Activated CD4-positive, alpha-beta T cell treated with anti-CD3 and anti-CD28 coated beads for 36 hours (primary cell): ENCODE data around the gene ZNF385C. TPM values are rescaled to one million over a fixed set of nuclear protein-coding genes. Genes with fewer than 3 reads are reported as not detected.
A peak's percentile ranks its signal among the peaks of the same experiment; 100 is the strongest.

ENCODE experiments used
- ATAC-seq: fragments of 200-7000 bp; cut with Tn5 transposase; one replicate; pipeline ENCODE4 v1.10.0; 2021; ENCODE audit warnings: mild to moderate bottlenecking, moderate library complexity
- CTCF ChIA-PET: fragments of 350-600 bp; sonication (Branson Sonifier 250); formaldehyde crosslinking; loops from one replicate; lab custom pipeline; 2021; ENCODE audit warnings: antibody characterized with exemption; lab: Charles Lee
- POLR2A ChIA-PET: fragments of 350-600 bp; sonication (Branson Sonifier 250); formaldehyde crosslinking; loops from one replicate; lab custom pipeline; 2021; ENCODE audit warnings: antibody characterized with exemption, inconsistent platforms; lab: Charles Lee
- DNase-seq: peaks from one replicate; pipeline ENCODE4 v3.0.0-alpha.2; 2020
- H3K27ac Mint-ChIP-seq: one replicate; pipeline ENCODE4 v1.8.0; 2021; ENCODE audit warnings: mixed read lengths
- H3K27me3 Mint-ChIP-seq: one replicate; pipeline ENCODE4 v1.8.0; 2021; ENCODE audit warnings: mixed read lengths
- H3K36me3 Mint-ChIP-seq: one replicate; pipeline ENCODE4 v1.8.0; 2021; ENCODE audit warnings: low read depth, mixed read lengths
- H3K4me1 Mint-ChIP-seq: one replicate; pipeline ENCODE4 v1.8.0; 2021; ENCODE audit warnings: mixed read lengths
- H3K4me3 Mint-ChIP-seq: one replicate; pipeline ENCODE4 v1.8.0; 2021; ENCODE audit warnings: mild to moderate bottlenecking, moderate library complexity, mixed read lengths
- H3K9me3 Mint-ChIP-seq: one replicate; pipeline ENCODE4 v1.8.0; 2021; ENCODE audit warnings: low read depth, mixed read lengths
- intact Hi-C, 2 experiments: fragments of 100-400 bp; cut with DNase I in 1 of 2; cut with micrococcal nuclease in 1 of 2; formaldehyde crosslinking; loops; one replicate each; pipeline versions ENCODE4 v1.14.2 to v1.15.1; 2022 to 2024; cut with DNase I, micrococcal nuclease
- total RNA-seq, 2 experiments: library from RNA; stranded (reverse); gene quantifications; one replicate each; pipeline ENCODE4 v1.2.3, GENCODE V29; 2021

The ZNF385C gene
- total RNA-seq, 2 experiments from 2014 or later: 0.23 to 0.30 TPM

GRCh38 chr17:41982026-41982760 is 116.1 kb downstream of the ZNF385C start:
- peaks cover 3% of the 10 kb centered on the region for H3K4me1 Mint-ChIP-seq
- DNase-seq (no peak), ATAC-seq (no peak)
- no peak overlapping the region for H3K4me3 Mint-ChIP-seq
- ChIA-PET CTCF (interaction anchor here (0.5 to 1.1 kb wide), 3 partner anchors 16 to 48 kb away, joined by 3 read pairs; partner anchors contain the start of gene CNP), POLR2A (interaction anchor here (0.6 kb wide), 3 partner anchors 45 to 66 kb away, joined by 3 to 4 read pairs (median 3); no protein-coding TSS in a partner anchor)
- H3K27me3 Mint-ChIP-seq: no peaks in the 10 kb centered on the region
- H3K27ac Mint-ChIP-seq: no peak overlapping the region
- H3K36me3 Mint-ChIP-seq: peaks cover 56% of the 10 kb centered on the region
- H3K9me3 Mint-ChIP-seq: no peaks in the 10 kb centered on the region
- intact Hi-C loops: no loop called here

- H3K27ac Mint-ChIP-seq: peak overlapping the region; percentile 37
- intact Hi-C loops: no loop called here
- ATAC-seq: no peak
- no peak for DNase-seq
- ChIA-PET POLR2A (interaction anchor here (1.3 kb wide), 1 partner anchor 11 kb away, joined by 5 read pairs; the partner anchor contains the start of gene CNP), CTCF (no interaction called here)
- H3K36me3 Mint-ChIP-seq: peaks cover 51% of the 10 kb centered on the region
- H3K9me3 Mint-ChIP-seq: no peaks in the 10 kb centered on the region
- H3K4me3 Mint-ChIP-seq: no peak overlapping the region
- H3K4me1 Mint-ChIP-seq: no peaks in the 10 kb centered on the region
- H3K27me3 Mint-ChIP-seq: no peaks in the 10 kb centered on the region
These were observed 120.3 kb downstream of the ZNF385C start for GRCh38 chr17:41977991-41978390.

DNA sequence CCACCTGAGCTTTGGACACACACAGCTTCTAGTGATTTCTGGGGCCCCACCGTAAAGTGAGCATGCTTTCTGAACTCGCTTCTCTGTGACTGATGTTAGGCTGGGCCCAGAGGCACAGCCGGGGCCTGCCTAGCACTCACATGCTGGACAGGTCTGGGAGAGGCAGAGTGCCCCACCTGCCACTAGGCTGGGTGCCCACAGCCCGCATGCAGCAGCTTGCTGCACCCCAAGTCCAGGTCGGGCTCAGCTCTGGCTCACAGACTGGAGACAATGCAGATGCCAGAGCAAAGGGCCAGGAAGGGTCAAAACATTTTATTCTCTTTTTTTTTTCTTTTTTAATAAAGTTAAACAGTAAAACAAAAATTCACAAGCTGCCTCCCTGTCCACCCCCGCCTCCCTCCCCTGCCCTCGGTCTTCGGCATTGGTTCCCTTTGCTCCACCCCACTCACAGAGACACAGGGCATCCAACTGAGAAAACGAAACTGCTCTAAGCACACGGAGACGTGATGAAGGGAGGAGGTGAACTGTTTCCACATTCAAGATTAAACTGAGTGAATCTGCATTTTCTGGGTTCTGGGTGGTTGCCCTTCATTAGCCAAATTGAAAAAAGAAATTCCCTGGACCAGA is 122.0 kb downstream of the ZNF385C start:
- intact Hi-C loops: no loop called here
- peaks cover 3% of the 10 kb centered on the region for H3K4me1 Mint-ChIP-seq
- DNase-seq: no peak
- ATAC-seq: peak; percentile 33
- H3K27ac Mint-ChIP-seq: peak overlapping the region; percentile 14
- H3K4me3 Mint-ChIP-seq: no peak overlapping the region
- H3K9me3 Mint-ChIP-seq: no peaks in the 10 kb centered on the region
- peaks cover 44% of the 10 kb centered on the region for H3K36me3 Mint-ChIP-seq
- H3K27me3 Mint-ChIP-seq: no peaks in the 10 kb centered on the region
- CTCF ChIA-PET: interaction anchor here (0.5 to 1.2 kb wide), 9 partner anchors 9 to 692 kb away, joined by 3 to 5 read pairs (median 3); partner anchors contain the start of gene NKIRAS2
- POLR2A ChIA-PET: no interaction called here

Other genes starting within 250 kb of the ZNF385C start
- 10 to 100 TPM; 16.4 to 18.0 TPM for gene KLHL11, start 233.1 kb downstream of the ZNF385C start, total RNA-seq
- 100 to 1,000 TPM; 189 to 192 TPM for gene ACLY, start 179.5 kb downstream of the ZNF385C start, total RNA-seq
- gene ODAD4, start 167.9 kb downstream of the ZNF385C start, total RNA-seq: 1 to 10 TPM in 1 of 2 experiments, under 1 TPM in 1; 0.81 to 1.1 TPM
- 10 to 100 TPM; 55.1 to 77.0 TPM for gene CNP, start 131.7 kb downstream of the ZNF385C start, total RNA-seq
- 10 to 100 TPM; 86.6 to 94.8 TPM for gene DNAJC7, start 81.0 kb downstream of the ZNF385C start, total RNA-seq
- 10 to 100 TPM; 16.3 to 17.2 TPM for gene NKIRAS2, start 78.4 kb downstream of the ZNF385C start, total RNA-seq
- gene C17orf113, start 47.9 kb downstream of the ZNF385C start, total RNA-seq: under 1 TPM; 0.19 to 0.32 TPM
- 10 to 100 TPM; 23.8 to 31.1 TPM for gene DHX58, start 14.2 kb upstream of the ZNF385C start, total RNA-seq
- 10 to 100 TPM; 46.2 to 54.8 TPM for gene KAT2A, start 22.9 kb upstream of the ZNF385C start, total RNA-seq
- under 1 TPM; 0.09 to 0.11 TPM for gene HSPB9, start 24.3 kb upstream of the ZNF385C start, total RNA-seq
- gene RAB5C, start 56.5 kb upstream of the ZNF385C start, total RNA-seq: 10 to 100 TPM; 32.0 to 47.3 TPM
- under 1 TPM; 0.43 to 0.53 TPM for gene KCNH4, start 82.7 kb upstream of the ZNF385C start, total RNA-seq
- gene HCRT, start 87.0 kb upstream of the ZNF385C start, total RNA-seq: not detected
- gene GHDC, start 96.0 kb upstream of the ZNF385C start, total RNA-seq: 10 to 100 TPM; 11.3 to 15.5 TPM
- gene STAT5B, start 177.9 kb upstream of the ZNF385C start, total RNA-seq: 100 to 1,000 TPM; 162 to 203 TPM
- 100 to 1,000 TPM; 178 to 203 TPM for gene STAT5A, start 190.0 kb upstream of the ZNF385C start, total RNA-seq